HCT116 (cell line): ENCODE data around the gene FBXO8.

ENCODE experiments used
- EZH2 ChIP-seq: fragments of 200-600 bp; sonication (generic); IDR thresholded peaks from 2 replicates; pipeline ENCODE4 v1.6.1; 2017; ENCODE audit warnings: antibody characterized with exemption, mixed run types
- EZH2phosphoT487 ChIP-seq: fragments of 200-600 bp; IDR thresholded peaks from 2 replicates; pipeline ENCODE4 v1.6.1; 2018; ENCODE audit warnings: antibody characterized with exemption, borderline replicate concordance
- FOSL1 ChIP-seq: IDR thresholded peaks from 2 replicates; pipeline ENCODE4 v1.6.1; 2012; ENCODE audit warnings: low read depth
- POLR2AphosphoS5 ChIP-seq: IDR thresholded peaks from 2 replicates; pipeline ENCODE4 v1.6.1; 2011; ENCODE audit warnings: mild to moderate bottlenecking, low read depth, low read length, moderate library complexity
- ZNF274 ChIP-seq: fragments of 200-500 bp; sonication (Bioruptor generic); IDR thresholded peaks from 2 replicates; pipeline ENCODE4 v1.6.1; 2014; ENCODE audit warnings: mild to moderate bottlenecking, low read depth, low read length, inconsistent platforms
- TF ChIP-seq, protein P1 (sequence below), 3 experiments: fragments of 200-600 bp in 1 of 3; sonication (generic) in 1 of 3; IDR thresholded peaks in 2 of 3; conservative IDR thresholded peaks in 1 of 3; 2 replicates each; pipeline ENCODE4 v1.5.1; 2012 to 2017; ENCODE audit warnings: low read depth in 2 of 3, low read length in 2 of 3, antibody characterized with exemption in 1 of 3, borderline replicate concordance in 1 of 3, control low read depth in 1 of 3, mild to moderate bottlenecking in 1 of 3, mixed read lengths in 1 of 3, mixed run types in 1 of 3, moderate library complexity in 1 of 3; ENCODE audit not compliant: insufficient read depth in 1 of 3

DNA sequence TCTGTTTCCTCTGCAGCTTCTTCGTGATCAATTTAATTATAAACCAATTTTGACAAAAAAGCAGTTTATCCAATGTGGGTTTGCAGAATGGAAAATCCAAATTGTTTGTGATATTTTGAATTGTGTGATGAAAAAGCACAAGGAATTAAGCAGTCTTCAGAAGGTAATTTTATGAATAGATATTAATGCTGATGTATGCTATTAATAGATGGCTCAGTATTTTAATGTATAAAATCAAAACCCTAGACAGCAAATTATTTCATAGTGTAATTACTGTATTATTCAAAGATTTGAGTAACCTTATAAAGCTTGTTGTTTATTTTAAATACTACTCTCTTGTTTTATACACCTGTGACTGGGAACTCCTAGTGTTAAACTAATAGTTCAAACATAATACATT is 20.2 kb upstream of the FBXO8 start:
- TF ChIP-seq, protein P1, sequence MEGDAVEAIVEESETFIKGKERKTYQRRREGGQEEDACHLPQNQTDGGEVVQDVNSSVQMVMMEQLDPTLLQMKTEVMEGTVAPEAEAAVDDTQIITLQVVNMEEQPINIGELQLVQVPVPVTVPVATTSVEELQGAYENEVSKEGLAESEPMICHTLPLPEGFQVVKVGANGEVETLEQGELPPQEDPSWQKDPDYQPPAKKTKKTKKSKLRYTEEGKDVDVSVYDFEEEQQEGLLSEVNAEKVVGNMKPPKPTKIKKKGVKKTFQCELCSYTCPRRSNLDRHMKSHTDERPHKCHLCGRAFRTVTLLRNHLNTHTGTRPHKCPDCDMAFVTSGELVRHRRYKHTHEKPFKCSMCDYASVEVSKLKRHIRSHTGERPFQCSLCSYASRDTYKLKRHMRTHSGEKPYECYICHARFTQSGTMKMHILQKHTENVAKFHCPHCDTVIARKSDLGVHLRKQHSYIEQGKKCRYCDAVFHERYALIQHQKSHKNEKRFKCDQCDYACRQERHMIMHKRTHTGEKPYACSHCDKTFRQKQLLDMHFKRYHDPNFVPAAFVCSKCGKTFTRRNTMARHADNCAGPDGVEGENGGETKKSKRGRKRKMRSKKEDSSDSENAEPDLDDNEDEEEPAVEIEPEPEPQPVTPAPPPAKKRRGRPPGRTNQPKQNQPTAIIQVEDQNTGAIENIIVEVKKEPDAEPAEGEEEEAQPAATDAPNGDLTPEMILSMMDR (IDR thresholded peaks at IDR 0.05 in 2 of 3, conservative IDR thresholded peaks at IDR 0.05 in 1 of 3; ENCODE audit: borderline replicate concordance in 1 of 3, insufficient read depth in 1 of 3, low read depth in 2 of 3, low read length in 2 of 3): no peak
- TF ChIP-seq FOSL1 (no peak), ZNF274 (no peak), POLR2AphosphoS5 (no peak), EZH2 (no peak), EZH2phosphoT487 (no peak)
